Panc1 (cell line): ENCODE data around the gene SLC48A1. TPM values are rescaled to one million over a fixed set of nuclear protein-coding genes. Genes with fewer than 3 reads are reported as not detected.

Source experiments
- ATAC-seq: fragments of 200-7000 bp; cut with Tn5 transposase; 2 replicates; pipeline ENCODE4 v1.9.1; 2020; ENCODE audit warnings: mild to moderate bottlenecking, moderate library complexity
- BruUV-seq: library from RNA; stranded (reverse); fragments of 400-500 nt; replicated peaks from 2 replicates; lab custom pipeline; 2021; lab: Mats Ljungman, UMichigan
- CTCF ChIA-PET: fragments of 300-600 bp; sonication (Branson Sonifier 250); formaldehyde crosslinking; loops from one replicate; lab custom pipeline; 2022; ENCODE audit warnings: antibody characterized with exemption; lab: Charles Lee
- POLR2A ChIA-PET: fragments of 300-600 bp; sonication (Branson Sonifier 250); formaldehyde crosslinking; loops from one replicate; lab custom pipeline; 2022; ENCODE audit warnings: antibody characterized with exemption; lab: Charles Lee
- DNase-seq: peaks from one replicate; pipeline ENCODE4 v3.0.0-alpha.2; 2010; ENCODE audit warnings: low read depth, low spot score
- H3K27ac ChIP-seq: 2 replicates; pipeline ENCODE4 v1.5.1; 2011; ENCODE audit warnings: mild to moderate bottlenecking, low read length, inconsistent platforms
- H3K27me3 ChIP-seq: fragments of 200-500 bp; sonication (Bioruptor generic); 2 replicates; pipeline ENCODE4 v1.6.0; 2014; ENCODE audit warnings: low read length, inconsistent platforms; ENCODE audit not compliant: control insufficient read depth, insufficient read depth
- H3K36me3 ChIP-seq: fragments of 200-500 bp; sonication (Bioruptor generic); 2 replicates; pipeline ENCODE4 v1.5.1; 2014; ENCODE audit warnings: inconsistent platforms, mild to moderate bottlenecking, low read length, moderate library complexity; ENCODE audit not compliant: control insufficient read depth, insufficient read depth
- H3K4me1 ChIP-seq: 2 replicates; pipeline ENCODE4 v1.5.1; 2011; ENCODE audit warnings: inconsistent platforms, mild to moderate bottlenecking, low read length, moderate library complexity; ENCODE audit not compliant: control insufficient read depth, insufficient read depth
- H3K4me3 ChIP-seq, 2 experiments: 2 replicates each; pipeline ENCODE4 v1.5.1; 2011 to 2012; ENCODE audit warnings: low read depth in 2 of 2, low read length in 2 of 2, mild to moderate bottlenecking in 2 of 2, inconsistent platforms in 1 of 2, moderate library complexity in 1 of 2
- H3K9me3 ChIP-seq: fragments of 200-500 bp; sonication (Bioruptor generic); 2 replicates; pipeline ENCODE4 v1.5.1; 2014; ENCODE audit warnings: low read depth, mild to moderate bottlenecking, inconsistent platforms, low read length, moderate library complexity; ENCODE audit not compliant: control insufficient read depth, insufficient read depth
- CTCF ChIP-seq: fragments of 450-650 bp; IDR thresholded peaks from 2 replicates; pipeline ENCODE4 v1.5.1; 2017; ENCODE audit warnings: mild to moderate bottlenecking
- POLR2AphosphoS5 ChIP-seq: IDR thresholded peaks from 2 replicates; pipeline ENCODE4 v1.6.1; 2012; ENCODE audit warnings: mild to moderate bottlenecking, low read depth, low read length, moderate library complexity
- SIN3A ChIP-seq: IDR thresholded peaks from 2 replicates; pipeline ENCODE4 v1.6.1; 2012; ENCODE audit warnings: low read depth, mild to moderate bottlenecking, low read length, moderate library complexity, borderline replicate concordance; ENCODE audit not compliant: insufficient read depth
- TCF7L2 ChIP-seq: IDR thresholded peaks from 2 replicates; pipeline ENCODE4 v1.6.1; 2011; ENCODE audit warnings: mild to moderate bottlenecking, low read depth, low read length, inconsistent platforms
- in situ Hi-C: cut with HindIII; loops from 2 replicates; pipeline ENCODE4 v1.10.0; 2016; ENCODE audit warnings: low sequenced_read_pairs, low pct_unique_long_range_greater_than_20kb
- intact Hi-C: fragments of 100-400 bp; cut with micrococcal nuclease; formaldehyde crosslinking; loops from one replicate; pipeline ENCODE4 v1.10.0; 2022; ENCODE audit not compliant: unreplicated experiment
- total RNA-seq: library from RNA; stranded (reverse); gene quantifications from one replicate; pipeline ENCODE4 v1.2.1, GENCODE V29; 2021; ENCODE audit not compliant: unreplicated experiment
- TF ChIP-seq, protein P1 (sequence below), 2 experiments: IDR thresholded peaks; 2 replicates each; pipeline ENCODE4 v1.6.1; 2011 to 2012; ENCODE audit warnings: low read depth in 2 of 2, control low read depth in 1 of 2, low read length in 1 of 2, mild to moderate bottlenecking in 1 of 2, moderate library complexity in 1 of 2; ENCODE audit not compliant: insufficient read depth in 1 of 2

SLC48A1 gene
- total RNA-seq, 1 experiment from 2014 or later: 32.0 TPM

DNA sequence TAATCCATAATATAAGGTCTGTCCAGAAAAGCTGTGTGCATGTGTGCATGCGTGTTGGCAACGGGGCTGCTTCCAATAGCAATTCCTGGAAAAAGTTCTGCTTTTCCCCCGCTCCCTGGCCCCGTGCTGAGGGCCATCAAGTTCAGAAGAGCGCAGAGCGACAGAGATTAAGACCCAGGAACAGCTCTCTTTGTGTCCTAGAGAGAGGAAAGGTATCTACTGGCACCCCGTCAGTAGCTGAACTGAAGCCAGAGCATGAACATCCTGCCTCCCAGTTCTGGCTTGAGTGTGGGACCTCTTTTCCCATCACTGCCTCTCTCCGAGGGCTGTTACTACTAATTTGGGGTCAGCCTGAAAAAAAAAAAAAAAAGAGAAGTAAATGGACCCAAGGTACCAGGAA, 31.1 kb downstream of the SLC48A1 start:
- DNase-seq (no peak), ATAC-seq (no peak)
- no peaks in the 10 kb centered on the region for H3K36me3 ChIP-seq
- in situ Hi-C loops: no loop called here
- H3K4me1 ChIP-seq: peaks cover 54% of the 10 kb centered on the region
- no peak overlapping the region for H3K4me3 ChIP-seq
- no TSS peak for BruUV-seq
- ChIA-PET CTCF (interaction anchor here (0.6 kb wide), 1 partner anchor 35 kb away, joined by 3 read pairs; no protein-coding TSS in a partner anchor), POLR2A (no interaction called here)
- no peaks in the 10 kb centered on the region for H3K27me3 ChIP-seq
- no peaks in the 10 kb centered on the region for H3K9me3 ChIP-seq
- TF ChIP-seq, protein P1, sequence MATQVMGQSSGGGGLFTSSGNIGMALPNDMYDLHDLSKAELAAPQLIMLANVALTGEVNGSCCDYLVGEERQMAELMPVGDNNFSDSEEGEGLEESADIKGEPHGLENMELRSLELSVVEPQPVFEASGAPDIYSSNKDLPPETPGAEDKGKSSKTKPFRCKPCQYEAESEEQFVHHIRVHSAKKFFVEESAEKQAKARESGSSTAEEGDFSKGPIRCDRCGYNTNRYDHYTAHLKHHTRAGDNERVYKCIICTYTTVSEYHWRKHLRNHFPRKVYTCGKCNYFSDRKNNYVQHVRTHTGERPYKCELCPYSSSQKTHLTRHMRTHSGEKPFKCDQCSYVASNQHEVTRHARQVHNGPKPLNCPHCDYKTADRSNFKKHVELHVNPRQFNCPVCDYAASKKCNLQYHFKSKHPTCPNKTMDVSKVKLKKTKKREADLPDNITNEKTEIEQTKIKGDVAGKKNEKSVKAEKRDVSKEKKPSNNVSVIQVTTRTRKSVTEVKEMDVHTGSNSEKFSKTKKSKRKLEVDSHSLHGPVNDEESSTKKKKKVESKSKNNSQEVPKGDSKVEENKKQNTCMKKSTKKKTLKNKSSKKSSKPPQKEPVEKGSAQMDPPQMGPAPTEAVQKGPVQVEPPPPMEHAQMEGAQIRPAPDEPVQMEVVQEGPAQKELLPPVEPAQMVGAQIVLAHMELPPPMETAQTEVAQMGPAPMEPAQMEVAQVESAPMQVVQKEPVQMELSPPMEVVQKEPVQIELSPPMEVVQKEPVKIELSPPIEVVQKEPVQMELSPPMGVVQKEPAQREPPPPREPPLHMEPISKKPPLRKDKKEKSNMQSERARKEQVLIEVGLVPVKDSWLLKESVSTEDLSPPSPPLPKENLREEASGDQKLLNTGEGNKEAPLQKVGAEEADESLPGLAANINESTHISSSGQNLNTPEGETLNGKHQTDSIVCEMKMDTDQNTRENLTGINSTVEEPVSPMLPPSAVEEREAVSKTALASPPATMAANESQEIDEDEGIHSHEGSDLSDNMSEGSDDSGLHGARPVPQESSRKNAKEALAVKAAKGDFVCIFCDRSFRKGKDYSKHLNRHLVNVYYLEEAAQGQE (IDR thresholded peaks at IDR 0.05; ENCODE audit: insufficient read depth in 1 of 2, low read depth in 2 of 2, low read length in 1 of 2): no peak
- TF ChIP-seq SIN3A: no peak
- no peak for TF ChIP-seq POLR2AphosphoS5
- no peak for TF ChIP-seq CTCF
- TF ChIP-seq TCF7L2: no peak
- H3K27ac ChIP-seq: no peak overlapping the region
- intact Hi-C loops: no loop called here

GRCh38 chr12:47805417-47805816, 32.4 kb downstream of the SLC48A1 start:
- Histone ChIP-seq H3K36me3 (no peaks in the 10 kb centered on the region), H3K27me3 (no peaks in the 10 kb centered on the region), H3K27ac (no peak overlapping the region), H3K4me1 (peaks cover 62% of the 10 kb centered on the region), H3K4me3 (no peak overlapping the region), H3K9me3 (no peaks in the 10 kb centered on the region)
- intact Hi-C loops (no loop called here), in situ Hi-C loops (no loop called here)
- no TSS peak for BruUV-seq
- ChIA-PET POLR2A (no interaction called here), CTCF (interaction anchor here (0.6 to 0.9 kb wide), 2 partner anchors 33 to 92 kb away, joined by 3 to 6 read pairs; no protein-coding TSS in a partner anchor)
- DNase-seq (no peak), ATAC-seq (no peak)
- TF ChIP-seq TCF7L2 (no peak), POLR2AphosphoS5 (no peak), CTCF (no peak), SIN3A (no peak)
- TF ChIP-seq, protein P1 (IDR thresholded peaks at IDR 0.05; ENCODE audit: insufficient read depth in 1 of 2, low read depth in 2 of 2, low read length in 1 of 2): no peak
